Mesenchymal stem cell (in vitro differentiated cells and primary cell): ENCODE data around the gene DPM2.

ENCODE experiments used
- DNase-seq: peaks from one replicate; pipeline ENCODE4 v3.0.0-alpha.2; 2013
- H2AFZ ChIP-seq: one replicate; pipeline ENCODE4 v1.6.1; 2013; ENCODE audit warnings: low read depth, mild to moderate bottlenecking, control low read depth, inconsistent platforms, low read length, moderate library complexity
- H2AK5ac ChIP-seq: 2 replicates; pipeline ENCODE4 v1.6.1; 2013; ENCODE audit warnings: low read length, moderate library complexity, mild to moderate bottlenecking, inconsistent platforms; ENCODE audit not compliant: severe bottlenecking
- H2BK120ac ChIP-seq: one replicate; pipeline ENCODE4 v1.6.1; 2013; ENCODE audit warnings: low read depth, mild to moderate bottlenecking, inconsistent platforms, low read length, moderate library complexity
- H2BK12ac ChIP-seq, 2 experiments: one replicate each; pipeline ENCODE4 v1.6.1; 2013; ENCODE audit warnings: inconsistent platforms in 2 of 2, low read length in 2 of 2, mild to moderate bottlenecking in 2 of 2, moderate library complexity in 2 of 2, control low read depth in 1 of 2
- H2BK15ac ChIP-seq: one replicate; pipeline ENCODE4 v1.6.1; 2013; ENCODE audit warnings: mild to moderate bottlenecking, low read depth, inconsistent platforms; ENCODE audit not compliant: poor library complexity, severe bottlenecking
- H2BK5ac ChIP-seq: 2 replicates; pipeline ENCODE4 v1.6.1; 2013; ENCODE audit warnings: low read depth, mild to moderate bottlenecking, low read length, control low read depth, inconsistent platforms; ENCODE audit not compliant: poor library complexity, severe bottlenecking
- H3K14ac ChIP-seq, 2 experiments: one replicate each; pipeline ENCODE4 v1.6.1; 2013; ENCODE audit warnings: inconsistent platforms in 2 of 2, low read length in 2 of 2, control low read depth in 1 of 2, mild to moderate bottlenecking in 1 of 2, moderate library complexity in 1 of 2
- H3K18ac ChIP-seq, 2 experiments: one replicate each; pipeline ENCODE4 v1.6.1; 2013; ENCODE audit warnings: inconsistent platforms in 2 of 2, low read length in 2 of 2, control low read depth in 1 of 2, low read depth in 1 of 2, mild to moderate bottlenecking in 1 of 2
- H3K23ac ChIP-seq, 2 experiments: one replicate each; pipeline ENCODE4 v1.6.1; 2013; ENCODE audit warnings: inconsistent platforms in 2 of 2, low read length in 2 of 2, mild to moderate bottlenecking in 2 of 2, moderate library complexity in 2 of 2, control low read depth in 1 of 2
- H3K27ac ChIP-seq: 2 replicates; pipeline ENCODE4 v1.5.1; 2013; ENCODE audit warnings: mild to moderate bottlenecking, moderate library complexity, low read length, control low read depth, inconsistent platforms; ENCODE audit not compliant: poor library complexity, severe bottlenecking
- H3K27me3 ChIP-seq, 2 experiments: 2 replicates each; pipeline versions ENCODE4 v1.6.1 to v1.7.0; 2013; ENCODE audit warnings: low read length in 2 of 2, mild to moderate bottlenecking in 2 of 2, moderate library complexity in 2 of 2, control low read depth in 1 of 2, inconsistent platforms in 1 of 2; ENCODE audit not compliant: control insufficient read depth in 1 of 2, insufficient read depth in 1 of 2
- H3K36me3 ChIP-seq, 2 experiments: 2 replicates each; pipeline versions ENCODE4 v1.6.1 to v1.7.0; 2013; ENCODE audit warnings: low read length in 2 of 2, control low read depth in 1 of 2, inconsistent platforms in 1 of 2, low read depth in 1 of 2, mild to moderate bottlenecking in 1 of 2; ENCODE audit not compliant: insufficient read depth in 2 of 2, control insufficient read depth in 1 of 2
- H3K4ac ChIP-seq, 2 experiments: one replicate each; pipeline ENCODE4 v1.6.1; 2013; ENCODE audit warnings: inconsistent platforms in 2 of 2, low read length in 2 of 2, mild to moderate bottlenecking in 2 of 2, moderate library complexity in 2 of 2, control low read depth in 1 of 2, low read depth in 1 of 2
- H3K4me1 ChIP-seq: 2 replicates; pipeline ENCODE4 v1.6.1; 2013; ENCODE audit warnings: low read depth, low read length, control low read depth; ENCODE audit not compliant: control insufficient read depth, insufficient read depth
- H3K4me2 ChIP-seq: 2 replicates; pipeline ENCODE4 v1.6.1; 2013; ENCODE audit warnings: low read length, mild to moderate bottlenecking, inconsistent platforms; ENCODE audit not compliant: poor library complexity, severe bottlenecking
- H3K4me3 ChIP-seq, 2 experiments: 2 replicates each; pipeline versions ENCODE4 v1.5.1 to v1.7.0; 2013; ENCODE audit warnings: low read length in 2 of 2, mild to moderate bottlenecking in 2 of 2, control low read depth in 1 of 2, low read depth in 1 of 2; ENCODE audit not compliant: insufficient read depth in 1 of 2
- H3K79me1 ChIP-seq: replicated peaks from 2 replicates; pipeline ENCODE4 v1.6.1; 2013; ENCODE audit warnings: mild to moderate bottlenecking, control low read depth, low read length, inconsistent platforms; ENCODE audit not compliant: poor library complexity, severe bottlenecking
- H3K9ac ChIP-seq: 2 replicates; pipeline ENCODE4 v1.7.0; 2013; ENCODE audit warnings: mild to moderate bottlenecking, low read length, moderate library complexity
- H3K9me3 ChIP-seq: 2 replicates; pipeline ENCODE4 v1.7.0; 2013; ENCODE audit warnings: mild to moderate bottlenecking, low read length; ENCODE audit not compliant: control insufficient read depth
- H4K8ac ChIP-seq: one replicate; pipeline ENCODE4 v1.6.1; 2013; ENCODE audit warnings: inconsistent platforms, mild to moderate bottlenecking, low read length, moderate library complexity
- H4K91ac ChIP-seq: one replicate; pipeline ENCODE4 v1.6.1; 2013; ENCODE audit warnings: mild to moderate bottlenecking, low read length, inconsistent platforms
- WGBS: methylation state at CpG from one replicate; pipeline ENCODE4 v1.1.7; 2013; ENCODE audit warnings: mixed read lengths; 5-methylcytosine and 5-hydroxymethylcytosine counted together

The DPM2 gene

GRCh38 chr9:127907867-127908659 lies 29.6 kb downstream of the DPM2 start:
- H3K36me3 ChIP-seq = peaks cover 45 to 52% of the 10 kb centered on the region in 2 experiments
- no peak overlapping the region for H2AK5ac ChIP-seq
- H3K4me1 ChIP-seq = peaks cover 22% of the 10 kb centered on the region
- DNase-seq = no peak
- no peak overlapping the region for H2BK12ac ChIP-seq
- no peak overlapping the region for H2BK120ac ChIP-seq
- no peak overlapping the region for H3K9ac ChIP-seq
- H3K27ac ChIP-seq = no peak overlapping the region
- no peak overlapping the region for H3K4me2 ChIP-seq
- no peak overlapping the region for H2BK15ac ChIP-seq
- WGBS = 89% methylated on average over 34 of the region's 35 CpGs
- no peak overlapping the region for H3K14ac ChIP-seq
- no peak overlapping the region for H3K4me3 ChIP-seq
- no peak overlapping the region for H4K91ac ChIP-seq
- no peak overlapping the region for H3K4ac ChIP-seq
- H3K18ac ChIP-seq = no peak overlapping the region
- no peaks in the 10 kb centered on the region for H3K9me3 ChIP-seq
- no peak overlapping the region for H2AFZ ChIP-seq
- H4K8ac ChIP-seq = no peak overlapping the region
- no peak overlapping the region for H3K23ac ChIP-seq
- H3K79me1 ChIP-seq = peaks cover 7% of the 10 kb centered on the region
- H2BK5ac ChIP-seq = no peak overlapping the region
- no peaks in the 10 kb centered on the region for H3K27me3 ChIP-seq

DNA sequence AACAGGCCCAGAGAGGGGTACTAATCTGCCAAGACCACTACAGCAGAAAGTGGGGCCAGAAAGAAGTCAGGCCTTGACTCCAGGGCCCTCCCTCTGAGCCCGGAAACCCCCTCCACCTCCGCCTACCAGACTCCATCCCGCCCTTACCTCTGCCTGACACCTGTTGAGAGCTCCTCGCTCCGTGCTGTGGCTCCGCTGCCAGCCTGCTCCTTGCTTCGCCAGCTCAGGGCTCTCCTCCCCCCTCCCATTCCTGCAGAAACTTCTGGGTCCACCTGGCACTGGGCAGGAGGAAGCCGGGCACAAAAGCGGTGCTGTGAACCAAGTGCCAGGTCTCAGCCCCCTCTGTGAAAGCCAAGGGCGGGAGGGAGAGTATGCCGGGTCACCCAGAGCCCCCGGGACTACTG lies 31.9 kb downstream of the DPM2 start:
- Histone ChIP-seq H2BK12ac (peak overlapping the region in 1 of 2 experiments; percentile 50), H3K27ac (no peak overlapping the region), H4K8ac (no peak overlapping the region), H2AFZ (no peak overlapping the region), H2AK5ac (peak overlapping the region; percentile 9), H2BK120ac (no peak overlapping the region), H3K36me3 (peaks cover 24 to 29% of the 10 kb centered on the region in 2 experiments), H3K4me2 (no peak overlapping the region), H3K9ac (peak overlapping the region; percentile 29), H3K23ac (no peak overlapping the region), H2BK15ac (no peak overlapping the region), H3K14ac (no peak overlapping the region), H4K91ac (peak overlapping the region; percentile 88), H2BK5ac (no peak overlapping the region), H3K79me1 (peaks cover 5% of the 10 kb centered on the region), H3K4me3 (no peak overlapping the region), H3K4ac (no peak overlapping the region), H3K27me3 (no peaks in the 10 kb centered on the region), H3K4me1 (peaks cover 26% of the 10 kb centered on the region), H3K9me3 (no peaks in the 10 kb centered on the region), H3K18ac (peak overlapping the region in 1 of 2 experiments; percentile 48)
- no peak for DNase-seq
- 94% methylated on average over 12 of the region's 12 CpGs for WGBS

GRCh38 chr9:127905004-127905728 lies 32.5 kb downstream of the DPM2 start:
- Histone ChIP-seq H3K14ac (no peak overlapping the region), H2BK15ac (peak overlapping the region; percentile 60), H3K9ac (peak overlapping the region; percentile 29), H3K4ac (peak overlapping the region; percentile 29 to 90), H3K27me3 (no peaks in the 10 kb centered on the region), H3K27ac (no peak overlapping the region), H3K23ac (no peak overlapping the region), H3K9me3 (no peaks in the 10 kb centered on the region), H3K4me3 (no peak overlapping the region), H2BK120ac (peak overlapping the region; percentile 71), H4K91ac (peak overlapping the region; percentile 88), H2AK5ac (peak overlapping the region; percentile 15), H3K4me2 (no peak overlapping the region), H3K36me3 (peaks cover 21 to 23% of the 10 kb centered on the region in 2 experiments), H3K4me1 (peaks cover 24% of the 10 kb centered on the region), H3K18ac (peak overlapping the region; percentile 37 to 69), H2BK5ac (no peak overlapping the region), H2BK12ac (peak overlapping the region; percentile 50 to 59), H2AFZ (no peak overlapping the region), H3K79me1 (peaks cover 3% of the 10 kb centered on the region), H4K8ac (peak overlapping the region; percentile 66)
- DNase-seq = no peak
- WGBS = 77% methylated on average over 5 of the region's 5 CpGs

DNA sequence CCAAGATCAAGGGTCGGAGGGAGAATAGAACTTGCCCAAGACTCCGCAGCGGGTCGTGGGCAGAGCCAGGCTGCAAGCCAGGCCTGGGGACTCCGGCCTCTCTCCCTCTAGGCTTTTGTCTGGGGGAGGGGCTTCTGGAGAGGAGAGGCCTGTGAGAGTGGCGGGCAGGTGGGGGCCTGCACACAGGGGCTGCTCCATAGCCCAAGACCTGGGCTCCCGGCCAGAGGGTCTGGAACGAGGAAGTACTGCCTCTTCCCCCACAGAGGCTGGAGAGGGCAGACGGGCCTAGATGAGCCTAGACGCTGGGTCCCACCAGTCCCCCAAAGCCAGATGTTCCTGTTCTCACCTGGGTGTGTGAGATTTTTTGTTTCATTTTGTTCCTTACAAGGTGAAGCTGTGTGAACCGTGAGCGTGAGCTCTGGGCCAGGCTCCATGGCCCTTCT lies 33.1 kb downstream of the DPM2 start:
- peaks cover 28% of the 10 kb centered on the region for H3K4me1 ChIP-seq
- no peaks in the 10 kb centered on the region for H3K27me3 ChIP-seq
- H4K91ac ChIP-seq = peak overlapping the region; percentile 66
- H3K4me2 ChIP-seq = no peak overlapping the region
- no peaks in the 10 kb centered on the region for H3K9me3 ChIP-seq
- H4K8ac ChIP-seq = peak overlapping the region; percentile 85
- H3K9ac ChIP-seq = peak overlapping the region; percentile 70
- no peak for DNase-seq
- H3K36me3 ChIP-seq = peaks cover 15 to 17% of the 10 kb centered on the region in 2 experiments
- H2BK5ac ChIP-seq = no peak overlapping the region
- peak overlapping the region; percentile 30 for H2AK5ac ChIP-seq
- peaks cover 3% of the 10 kb centered on the region for H3K79me1 ChIP-seq
- H2BK120ac ChIP-seq = peak overlapping the region; percentile 71
- H2BK15ac ChIP-seq = peak overlapping the region; percentile 92
- H3K4ac ChIP-seq = peak overlapping the region; percentile 29 to 90
- 79% methylated on average over 11 of the region's 12 CpGs for WGBS
- peak overlapping the region; percentile 18 to 50 for H2BK12ac ChIP-seq
- no peak overlapping the region for H3K23ac ChIP-seq
- H3K4me3 ChIP-seq = no peak overlapping the region
- no peak overlapping the region for H3K14ac ChIP-seq
- H2AFZ ChIP-seq = no peak overlapping the region
- H3K27ac ChIP-seq = no peak overlapping the region
- H3K18ac ChIP-seq = peak overlapping the region; percentile 69 to 92
